Stimulated activated CD8-positive, alpha-beta memory T cell treated with anti-CD3 and anti-CD28 coated beads, Interleukin-7, amount 100 ng/mL, for 4 hours (primary cell): ENCODE results near the gene TBATA.
"Not testable (repeated sequence)": the region's sequence is repeated elsewhere in the genome, so short reads cannot be mapped to it uniquely, and the experiment has no call there.

Experiments
- DNase-seq, 2 donors: peaks; one replicate each; pipeline ENCODE4 v3.0.0-alpha.2; 2020; ENCODE audit warnings: low read depth in 2 of 2

Gene TBATA

GRCh38 chr10:70779511-70780369 lies 5.4 kb downstream of the TBATA start:
- no peak for DNase-seq

GRCh38 chr10:70779088-70779487 lies 6.1 kb downstream of the TBATA start:
- DNase-seq = no peak

DNA sequence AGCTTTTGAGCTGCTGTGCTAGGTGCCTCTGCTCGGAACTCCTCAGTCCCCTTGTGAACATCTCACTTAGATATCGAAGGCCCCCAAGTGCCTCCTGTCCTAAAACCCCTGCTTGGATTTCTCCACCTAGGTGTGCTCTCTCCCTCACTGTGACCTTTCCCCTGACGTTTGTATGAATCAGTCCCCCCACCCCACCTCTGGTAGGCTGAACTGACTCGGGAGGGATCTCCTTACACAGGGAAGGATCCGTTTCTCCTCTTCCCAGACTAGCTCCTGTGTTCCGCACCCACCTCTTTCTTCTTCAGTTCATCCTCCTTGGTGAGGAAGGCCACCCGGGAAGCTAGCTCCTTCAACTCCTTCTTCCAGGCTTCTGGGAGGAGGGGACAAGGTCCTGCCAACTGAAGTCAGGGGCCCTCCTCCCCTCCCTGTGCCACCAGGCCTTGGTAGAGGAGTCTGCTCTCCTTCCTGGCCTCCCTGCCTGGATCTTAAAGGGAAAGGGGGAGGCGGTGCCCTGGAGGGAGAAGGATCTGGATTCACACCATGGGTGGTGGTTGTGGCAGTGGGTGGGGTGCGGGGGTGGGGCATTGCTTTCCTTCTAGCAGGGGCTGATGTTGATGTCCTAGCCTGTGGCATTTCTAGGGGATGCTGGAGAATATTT lies 6.8 kb downstream of the TBATA start:
- DNase-seq = no peak

GRCh38 chr10:70777063-70777875 lies 7.9 kb downstream of the TBATA start:
- no peak for DNase-seq

DNA sequence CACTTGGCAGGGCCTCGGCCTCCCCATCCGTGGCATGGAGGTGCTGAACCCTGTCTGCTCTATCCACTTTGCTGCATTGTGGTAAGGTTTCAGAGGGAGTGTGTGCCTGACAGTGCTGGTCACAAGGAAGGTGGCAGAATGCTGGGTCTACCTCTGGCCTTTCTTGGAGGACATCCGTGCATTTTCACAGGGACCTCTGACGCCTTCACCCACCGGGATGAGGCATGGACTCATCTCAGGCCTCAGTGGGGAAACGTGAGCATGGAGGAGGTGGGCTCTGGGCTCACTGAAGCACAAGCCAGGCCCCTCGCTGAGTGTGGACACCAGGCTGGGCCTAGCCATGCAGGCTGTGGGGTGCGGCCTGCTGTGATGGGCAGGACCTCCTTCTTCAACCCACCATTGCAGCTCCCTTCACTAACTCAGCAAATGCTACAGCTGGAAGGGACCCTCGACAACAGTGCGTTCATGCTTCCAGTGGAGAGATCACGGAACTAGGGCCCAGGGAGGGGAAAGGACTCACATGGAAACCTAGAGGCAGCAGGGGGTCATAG lies 8.6 kb downstream of the TBATA start:
- no peak for DNase-seq

GRCh38 chr10:70775679-70776454 lies 9.3 kb downstream of the TBATA start:
- DNase-seq = no peak

DNA sequence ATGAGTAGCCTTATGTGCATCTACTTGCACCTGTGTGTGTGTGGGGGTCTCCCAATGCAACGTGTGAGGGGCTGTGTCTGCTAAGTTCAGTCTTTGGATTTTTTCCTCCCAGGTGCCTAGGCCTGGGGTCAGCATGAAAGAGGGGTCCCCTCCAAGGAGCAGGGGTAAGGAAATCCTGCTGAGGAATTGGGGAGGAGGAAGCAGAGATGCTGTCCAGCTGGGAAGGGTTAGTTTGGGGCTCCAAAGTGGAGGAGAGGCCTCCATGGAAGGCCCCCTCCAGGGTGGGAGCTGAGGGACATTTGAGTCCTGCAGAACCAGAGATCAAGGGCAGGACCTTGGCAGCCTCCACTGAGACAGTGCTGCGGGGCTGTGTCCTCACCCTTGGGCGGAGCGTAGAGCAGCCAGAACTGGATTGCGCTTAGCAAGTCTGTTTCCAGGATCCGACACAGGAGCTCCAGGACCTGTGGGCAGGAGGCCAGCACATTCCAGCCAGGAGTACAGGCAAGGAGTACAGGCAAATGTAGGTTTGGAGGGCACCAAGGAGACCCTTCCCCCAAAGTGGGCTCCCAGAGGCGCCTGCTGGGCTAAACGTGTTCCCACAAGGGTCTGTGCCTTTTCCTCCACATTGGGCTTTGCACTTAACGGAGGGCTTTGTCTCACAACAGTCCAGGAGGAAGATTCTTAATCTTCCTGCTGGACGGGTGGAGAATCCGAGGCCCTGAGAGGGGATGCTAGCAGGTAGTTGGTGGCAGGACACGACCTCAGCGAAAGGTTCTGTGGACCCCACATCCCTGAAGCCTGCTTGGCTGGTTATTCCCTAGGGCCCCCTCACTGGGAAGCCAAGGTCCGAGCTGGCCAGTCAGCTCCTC lies 10.1 kb downstream of the TBATA start:
- no peak for DNase-seq

GRCh38 chr10:70773965-70774809 lies 11.0 kb downstream of the TBATA start:
- no peak for DNase-seq

GRCh38 chr10:70773461-70773860 lies 11.7 kb downstream of the TBATA start:
- no peak for DNase-seq

GRCh38 chr10:70772627-70773026 lies 12.6 kb downstream of the TBATA start:
- DNase-seq = no peak

DNA sequence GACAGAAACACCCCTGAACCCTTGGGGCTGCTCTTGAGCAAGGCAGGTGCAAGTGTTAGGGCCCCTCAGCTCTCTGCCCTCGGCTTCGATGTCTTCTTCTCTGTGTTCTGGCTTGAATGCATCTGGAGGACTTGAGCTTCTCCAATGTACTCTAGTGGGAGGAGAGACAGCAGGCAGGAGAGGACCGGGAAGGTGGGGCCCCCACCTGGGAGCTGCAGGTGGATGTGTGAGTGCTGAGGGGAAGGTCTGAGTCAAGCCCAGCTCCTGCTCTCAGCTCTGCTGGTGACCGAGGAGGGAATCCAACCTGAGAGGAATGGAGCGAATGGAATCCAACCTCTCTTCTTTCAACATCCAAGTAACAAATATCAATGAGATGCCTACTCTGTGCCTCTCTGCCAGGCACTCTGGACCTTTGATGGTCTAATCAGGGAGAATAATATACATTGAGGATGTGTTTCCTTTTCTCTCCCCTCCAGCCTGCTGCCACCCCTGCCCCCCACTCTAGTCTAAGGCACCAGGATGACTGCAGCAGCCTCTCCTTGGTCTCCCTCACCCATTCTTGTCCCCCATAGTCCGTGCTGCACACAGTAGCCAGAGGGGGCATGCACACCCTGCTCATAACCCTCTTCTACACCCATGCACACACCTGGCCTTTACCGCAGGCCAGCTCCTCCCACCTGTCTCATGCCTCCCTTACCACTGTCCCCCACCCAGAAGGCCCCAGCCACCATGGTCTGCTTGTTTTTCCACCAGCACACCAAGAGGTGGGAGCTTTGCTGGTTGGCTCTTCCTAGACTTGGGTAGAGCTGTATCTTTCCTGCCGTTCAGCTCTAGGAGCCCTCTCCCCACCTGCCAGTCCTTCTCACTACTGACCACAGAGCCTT lies 13.6 kb downstream of the TBATA start:
- DNase-seq = no peak

GRCh38 chr10:70770516-70770915 lies 14.7 kb downstream of the TBATA start:
- not testable (repeated sequence) for DNase-seq

DNA sequence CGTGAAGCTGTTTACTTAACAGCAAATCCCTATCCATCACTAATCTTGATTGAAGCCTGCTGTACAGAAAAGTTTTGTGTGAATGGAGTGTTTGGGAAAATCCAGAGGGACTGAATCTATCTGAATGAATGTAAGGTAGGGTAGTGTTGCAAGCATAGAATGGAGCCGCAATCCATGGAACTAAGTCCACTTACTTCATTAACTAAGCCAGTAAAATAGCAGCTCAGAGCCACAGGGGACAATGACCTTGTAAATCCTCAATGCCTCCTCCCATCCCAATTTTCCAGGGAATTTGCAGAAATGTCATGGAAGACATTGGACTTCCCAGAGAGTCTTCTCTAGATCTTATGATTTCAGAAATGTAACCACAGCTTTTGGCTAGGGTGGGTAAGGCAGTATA lies 15.2 kb downstream of the TBATA start:
- no peak for DNase-seq

- no peak for DNase-seq
Observed at GRCh38 chr10:70769121-70769520, 16.1 kb downstream of the TBATA start.

DNA sequence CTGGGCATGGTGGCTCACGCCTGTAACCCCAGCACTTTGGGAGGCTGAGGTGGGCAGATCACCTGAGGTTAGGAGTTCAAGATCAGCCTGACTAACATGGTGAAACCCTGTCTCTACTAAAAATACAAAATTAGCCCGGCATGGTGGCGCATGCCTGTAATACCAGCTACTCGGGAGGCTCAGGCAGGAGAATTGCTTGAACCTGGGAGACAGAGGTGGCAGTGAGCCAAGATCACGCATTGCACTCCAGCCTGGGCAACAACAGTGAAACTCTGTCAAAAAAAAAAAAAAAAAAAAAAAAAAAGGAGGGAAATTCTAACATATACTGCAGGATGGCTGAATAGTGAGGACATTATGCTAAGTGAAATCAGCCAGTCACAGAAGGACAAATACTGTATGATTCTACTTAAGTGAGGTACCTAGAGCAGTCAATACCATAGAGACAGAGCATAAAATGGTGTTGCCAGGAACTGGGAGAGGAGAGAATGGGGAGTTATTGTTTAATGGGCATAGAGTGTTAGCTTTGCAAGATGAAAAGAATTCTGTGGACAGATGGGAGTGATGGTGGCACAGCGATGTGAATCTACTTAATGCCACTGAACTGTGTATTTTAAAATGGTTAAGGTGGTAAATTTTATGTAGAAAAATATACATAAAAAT lies 17.0 kb downstream of the TBATA start:
- not testable (repeated sequence) for DNase-seq

DNA sequence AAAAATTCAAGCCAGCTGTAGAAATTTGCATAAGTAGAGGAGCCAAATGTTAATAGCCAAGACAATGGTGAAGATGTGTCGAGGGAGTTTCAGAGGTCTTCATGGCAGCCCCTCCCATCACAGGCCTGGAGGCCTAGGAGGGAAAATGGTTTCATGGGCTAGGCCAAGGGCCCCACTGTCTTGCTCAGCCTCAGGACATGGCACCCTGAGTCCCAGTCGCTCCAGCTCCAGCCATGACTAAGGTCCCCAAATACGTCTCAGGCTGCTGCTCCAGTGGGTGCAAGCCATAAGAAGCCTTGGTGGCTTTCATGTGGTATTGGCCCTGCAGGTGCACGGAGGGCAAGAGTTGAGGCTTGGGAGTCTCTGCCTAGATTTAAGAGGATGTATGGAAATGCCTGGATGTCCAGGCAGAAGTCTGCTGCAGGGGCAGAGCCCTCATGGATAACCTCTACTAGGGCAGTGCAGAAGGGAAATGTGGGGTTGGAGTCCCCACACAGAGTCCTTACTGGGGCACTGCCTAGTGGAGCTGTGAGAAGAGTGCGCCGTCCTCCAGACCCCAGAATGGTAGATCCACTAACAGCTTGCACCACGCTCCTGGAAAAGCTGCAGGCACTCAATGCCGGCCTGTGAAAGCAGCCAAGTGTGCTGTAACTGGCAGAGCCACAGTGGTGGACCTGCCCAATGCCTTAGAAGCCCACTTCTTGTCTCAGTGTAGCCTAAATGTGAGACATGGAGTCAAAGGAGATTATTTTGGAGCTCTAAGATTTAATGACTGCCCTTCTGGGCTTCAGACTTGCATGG lies 19.2 kb downstream of the TBATA start:
- no peak for DNase-seq

DNA sequence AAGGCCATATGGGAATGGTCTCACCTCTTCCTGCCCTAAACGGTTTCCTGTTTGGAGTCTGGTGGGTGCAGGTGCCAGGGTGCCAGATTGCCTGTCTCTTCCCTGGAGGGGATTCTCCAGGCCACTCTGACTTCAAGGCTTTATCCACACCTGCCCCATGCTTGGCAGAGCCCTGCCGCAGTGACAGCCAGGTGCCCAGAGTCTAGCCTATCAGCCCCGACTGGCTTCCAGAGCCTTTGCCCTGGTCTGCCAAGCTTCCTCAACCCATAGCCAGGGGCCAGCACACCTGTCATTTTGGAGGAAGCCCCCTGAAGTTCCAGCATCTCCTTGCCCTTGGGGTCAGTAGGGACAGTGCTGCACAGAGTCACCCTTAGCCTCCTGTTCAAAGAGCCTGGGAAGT lies 21.6 kb downstream of the TBATA start:
- no peak for DNase-seq
